OCI-LY1 (cell line): Measurements from ENCODE around the gene GNAT3.

Experiments used
- H2AFZ ChIP-seq: fragments of 200-600 bp; sonication (generic), shearing (Covaris generic); 2 replicates; pipeline ENCODE4 v1.6.0; 2014; ENCODE audit warnings: antibody characterized with exemption, mild to moderate bottlenecking, low read length
- H3F3A ChIP-seq: fragments of 200-600 bp; sonication (generic), shearing (Covaris generic); 2 replicates; pipeline ENCODE4 v1.6.0; 2014; ENCODE audit warnings: mild to moderate bottlenecking, antibody characterized with exemption, low read length, moderate library complexity; ENCODE audit not compliant: insufficient read depth
- H3K27ac ChIP-seq: fragments of 200-600 bp; sonication (generic); 2 replicates; pipeline ENCODE4 v1.5.1; 2014; ENCODE audit warnings: low read length, mixed run types, mild to moderate bottlenecking, low read depth; ENCODE audit not compliant: poor library complexity, severe bottlenecking
- H3K27me3 ChIP-seq: fragments of 200-600 bp; sonication (generic); 2 replicates; pipeline ENCODE4 v1.6.0; 2014; ENCODE audit warnings: antibody characterized with exemption, mild to moderate bottlenecking, low read length, moderate library complexity; ENCODE audit not compliant: insufficient read depth
- H3K36me3 ChIP-seq: fragments of 200-600 bp; sonication (generic); 2 replicates; pipeline ENCODE4 v1.6.1; 2014; ENCODE audit warnings: mild to moderate bottlenecking, antibody characterized with exemption, low read length, moderate library complexity, mixed read lengths; ENCODE audit not compliant: insufficient read depth
- H3K4me1 ChIP-seq: fragments of 200-600 bp; sonication (generic); 2 replicates; pipeline ENCODE4 v1.5.1; 2014; ENCODE audit warnings: mild to moderate bottlenecking, low read length, moderate library complexity; ENCODE audit not compliant: insufficient read depth, severe bottlenecking
- H3K4me2 ChIP-seq: fragments of 200-600 bp; sonication (generic), shearing (Covaris generic); 2 replicates; pipeline ENCODE4 v1.6.1; 2014; ENCODE audit warnings: low read length
- H3K4me3 ChIP-seq: fragments of 200-600 bp; sonication (generic); 2 replicates; pipeline ENCODE4 v1.5.1; 2014; ENCODE audit warnings: low read length, low read depth, mild to moderate bottlenecking, mixed read lengths; ENCODE audit not compliant: poor library complexity, severe bottlenecking
- H3K79me2 ChIP-seq: fragments of 200-600 bp; shearing (Covaris generic); 2 replicates; pipeline ENCODE4 v1.6.1; 2016; ENCODE audit warnings: mixed run types, low read length, mixed read lengths; ENCODE audit not compliant: insufficient read depth
- H3K9ac ChIP-seq: fragments of 200-600 bp; sonication (generic), shearing (Covaris generic); 2 replicates; pipeline ENCODE4 v1.6.1; 2014; ENCODE audit warnings: mild to moderate bottlenecking, low read length, mixed read lengths
- H3K9me2 ChIP-seq: fragments of 200-600 bp; sonication (generic), shearing (Covaris generic); 2 replicates; pipeline ENCODE4 v1.6.1; 2014; ENCODE audit warnings: low read depth, mild to moderate bottlenecking, low read length, mixed read lengths
- H3K9me3 ChIP-seq: fragments of 200-600 bp; shearing (Covaris generic); 2 replicates; pipeline ENCODE4 v1.6.1; 2014; ENCODE audit warnings: low read length, mixed read lengths
- H4K20me1 ChIP-seq: fragments of 200-600 bp; sonication (generic), shearing (Covaris generic); 2 replicates; pipeline ENCODE4 v1.6.0; 2016; ENCODE audit warnings: mild to moderate bottlenecking, low read length; ENCODE audit not compliant: insufficient read depth
- EZH2 ChIP-seq: fragments of 200-600 bp; sonication (generic), shearing (Covaris generic); IDR thresholded peaks from 2 replicates; pipeline ENCODE4 v1.8.0; 2017; ENCODE audit warnings: borderline replicate concordance, mixed run types, mild to moderate bottlenecking, antibody characterized with exemption, low read length, moderate library complexity, mixed read lengths
- TF ChIP-seq, protein P1 (sequence below): fragments of 200-600 bp; sonication (generic), shearing (Covaris generic); IDR thresholded peaks from 2 replicates; pipeline ENCODE4 v1.5.1; 2017; ENCODE audit warnings: mild to moderate bottlenecking, antibody characterized with exemption, low read length, moderate library complexity, mixed read lengths

The GNAT3 gene

DNA sequence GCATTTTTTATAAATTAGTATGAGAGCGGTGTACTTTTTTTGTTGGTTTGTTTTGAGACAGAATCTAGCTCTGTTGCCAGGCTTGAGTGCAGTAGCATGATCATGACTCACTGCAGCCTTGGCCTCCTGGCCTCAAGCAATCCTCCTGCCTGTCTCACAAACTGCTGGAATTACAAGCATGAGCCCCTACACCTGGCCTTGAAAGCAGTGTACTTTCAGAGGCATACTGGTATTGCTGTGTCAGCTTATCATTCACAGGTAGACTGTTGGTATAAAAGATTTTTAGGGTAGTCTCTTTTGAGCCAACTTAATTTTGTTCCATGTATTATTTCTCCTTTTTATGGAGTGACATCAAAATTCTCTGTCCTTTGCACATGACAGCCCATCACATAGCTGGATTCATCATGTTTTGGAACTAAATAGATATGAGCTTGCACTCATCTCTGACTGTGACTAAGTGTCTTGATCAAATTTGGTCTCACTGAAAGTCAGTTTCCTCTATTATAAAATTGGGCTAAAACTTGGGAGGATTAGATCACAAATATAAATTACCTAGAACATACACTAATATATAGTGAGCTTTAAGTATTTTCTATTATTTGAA is 12.4 kb downstream of the GNAT3 start:
- H3K79me2 ChIP-seq = no peaks in the 10 kb centered on the region
- no peak overlapping the region for H3K9ac ChIP-seq
- H3K27ac ChIP-seq = no peak overlapping the region
- no peak for TF ChIP-seq EZH2
- TF ChIP-seq, protein P1, sequence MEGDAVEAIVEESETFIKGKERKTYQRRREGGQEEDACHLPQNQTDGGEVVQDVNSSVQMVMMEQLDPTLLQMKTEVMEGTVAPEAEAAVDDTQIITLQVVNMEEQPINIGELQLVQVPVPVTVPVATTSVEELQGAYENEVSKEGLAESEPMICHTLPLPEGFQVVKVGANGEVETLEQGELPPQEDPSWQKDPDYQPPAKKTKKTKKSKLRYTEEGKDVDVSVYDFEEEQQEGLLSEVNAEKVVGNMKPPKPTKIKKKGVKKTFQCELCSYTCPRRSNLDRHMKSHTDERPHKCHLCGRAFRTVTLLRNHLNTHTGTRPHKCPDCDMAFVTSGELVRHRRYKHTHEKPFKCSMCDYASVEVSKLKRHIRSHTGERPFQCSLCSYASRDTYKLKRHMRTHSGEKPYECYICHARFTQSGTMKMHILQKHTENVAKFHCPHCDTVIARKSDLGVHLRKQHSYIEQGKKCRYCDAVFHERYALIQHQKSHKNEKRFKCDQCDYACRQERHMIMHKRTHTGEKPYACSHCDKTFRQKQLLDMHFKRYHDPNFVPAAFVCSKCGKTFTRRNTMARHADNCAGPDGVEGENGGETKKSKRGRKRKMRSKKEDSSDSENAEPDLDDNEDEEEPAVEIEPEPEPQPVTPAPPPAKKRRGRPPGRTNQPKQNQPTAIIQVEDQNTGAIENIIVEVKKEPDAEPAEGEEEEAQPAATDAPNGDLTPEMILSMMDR = no peak
- no peak overlapping the region for H3K4me3 ChIP-seq
- no peaks in the 10 kb centered on the region for H3K27me3 ChIP-seq
- no peak overlapping the region for H2AFZ ChIP-seq
- H3K36me3 ChIP-seq = no peaks in the 10 kb centered on the region
- no peaks in the 10 kb centered on the region for H3K4me1 ChIP-seq
- no peaks in the 10 kb centered on the region for H3F3A ChIP-seq
- H3K9me2 ChIP-seq = no peaks in the 10 kb centered on the region
- H4K20me1 ChIP-seq = no peaks in the 10 kb centered on the region
- H3K4me2 ChIP-seq = no peak overlapping the region
- H3K9me3 ChIP-seq = no peaks in the 10 kb centered on the region

DNA sequence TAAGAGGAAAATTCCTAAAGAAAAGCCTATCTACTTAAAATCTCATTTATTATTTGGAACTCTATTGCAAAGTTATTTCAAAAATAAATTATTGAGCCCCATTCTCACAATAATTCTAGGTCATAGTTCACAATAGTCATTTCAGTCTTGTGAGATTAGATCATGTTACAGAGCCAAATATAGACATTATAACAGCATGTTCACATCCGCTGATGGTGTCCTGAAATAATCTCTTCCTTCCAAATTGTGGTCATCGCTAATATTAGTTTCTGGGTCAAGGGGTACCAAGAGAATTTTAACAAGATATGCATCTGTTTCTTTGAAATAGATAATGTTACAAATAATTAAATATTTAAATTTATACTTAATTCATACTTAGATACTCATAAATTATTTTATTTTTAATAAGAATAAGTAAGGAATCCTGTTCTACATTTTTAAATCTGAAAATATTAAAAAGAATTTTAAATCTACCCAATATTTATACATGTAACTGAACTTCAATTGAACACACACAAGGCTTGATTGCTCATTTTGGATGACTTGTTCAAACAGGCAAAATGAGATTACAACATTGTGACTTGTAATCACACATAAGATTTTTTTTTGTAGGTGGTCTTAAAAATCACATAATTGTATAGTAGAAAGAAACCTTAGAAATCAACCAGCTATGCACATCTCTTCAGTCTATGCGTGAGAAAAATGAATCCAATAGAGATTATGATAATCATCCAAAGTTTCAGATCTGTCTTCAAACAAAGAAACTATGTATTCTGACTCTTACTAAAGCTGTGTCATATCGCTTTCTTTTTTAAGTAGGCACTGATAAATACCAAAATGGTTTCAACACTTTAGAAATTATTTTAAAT is 13.1 kb downstream of the GNAT3 start:
- no peaks in the 10 kb centered on the region for H3K9me2 ChIP-seq
- no peak overlapping the region for H3K9ac ChIP-seq
- no peak overlapping the region for H3K4me2 ChIP-seq
- no peaks in the 10 kb centered on the region for H3F3A ChIP-seq
- no peaks in the 10 kb centered on the region for H3K4me1 ChIP-seq
- no peak overlapping the region for H2AFZ ChIP-seq
- no peaks in the 10 kb centered on the region for H3K27me3 ChIP-seq
- no peaks in the 10 kb centered on the region for H3K36me3 ChIP-seq
- TF ChIP-seq, protein P1 = no peak
- TF ChIP-seq EZH2 = no peak
- no peaks in the 10 kb centered on the region for H3K79me2 ChIP-seq
- H4K20me1 ChIP-seq = no peaks in the 10 kb centered on the region
- H3K9me3 ChIP-seq = no peaks in the 10 kb centered on the region
- H3K4me3 ChIP-seq = no peak overlapping the region
- H3K27ac ChIP-seq = no peak overlapping the region

DNA sequence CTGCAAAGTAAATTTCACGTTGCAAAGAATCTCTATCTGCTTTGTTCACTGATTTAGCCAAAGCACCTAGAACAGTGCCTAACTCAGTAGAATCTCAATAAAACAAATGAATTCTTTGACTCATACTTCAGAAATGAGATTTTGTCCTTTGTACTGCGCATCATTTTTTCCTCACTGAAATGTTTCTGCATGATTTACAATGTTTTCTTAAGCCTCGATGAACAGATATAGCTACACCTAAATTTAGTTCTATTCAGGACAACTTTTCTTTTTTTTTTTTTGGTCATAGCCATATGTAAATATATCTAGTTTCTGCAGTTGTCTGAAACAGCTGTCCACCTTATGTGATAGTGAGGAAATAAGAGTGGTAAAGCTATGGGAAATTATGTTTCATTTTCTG is 15.3 kb downstream of the GNAT3 start:
- Histone ChIP-seq H3K9ac (no peak overlapping the region), H3K4me2 (no peak overlapping the region), H3F3A (no peaks in the 10 kb centered on the region), H3K9me2 (no peaks in the 10 kb centered on the region), H3K4me1 (no peaks in the 10 kb centered on the region), H2AFZ (no peak overlapping the region), H3K4me3 (no peak overlapping the region), H3K27me3 (no peaks in the 10 kb centered on the region), H3K36me3 (no peaks in the 10 kb centered on the region), H3K27ac (no peak overlapping the region), H3K79me2 (no peaks in the 10 kb centered on the region), H3K9me3 (no peaks in the 10 kb centered on the region), H4K20me1 (no peaks in the 10 kb centered on the region)
- TF ChIP-seq, protein P1 = no peak
